ENCODE measurements around the gene SLC27A5. TPM values are rescaled to one million over a fixed set of nuclear protein-coding genes. Genes with fewer than 3 reads are reported as not detected.

Gene SLC27A5
- total RNA-seq: 3.5 and 7.6 TPM in 2 replicates

DNA sequence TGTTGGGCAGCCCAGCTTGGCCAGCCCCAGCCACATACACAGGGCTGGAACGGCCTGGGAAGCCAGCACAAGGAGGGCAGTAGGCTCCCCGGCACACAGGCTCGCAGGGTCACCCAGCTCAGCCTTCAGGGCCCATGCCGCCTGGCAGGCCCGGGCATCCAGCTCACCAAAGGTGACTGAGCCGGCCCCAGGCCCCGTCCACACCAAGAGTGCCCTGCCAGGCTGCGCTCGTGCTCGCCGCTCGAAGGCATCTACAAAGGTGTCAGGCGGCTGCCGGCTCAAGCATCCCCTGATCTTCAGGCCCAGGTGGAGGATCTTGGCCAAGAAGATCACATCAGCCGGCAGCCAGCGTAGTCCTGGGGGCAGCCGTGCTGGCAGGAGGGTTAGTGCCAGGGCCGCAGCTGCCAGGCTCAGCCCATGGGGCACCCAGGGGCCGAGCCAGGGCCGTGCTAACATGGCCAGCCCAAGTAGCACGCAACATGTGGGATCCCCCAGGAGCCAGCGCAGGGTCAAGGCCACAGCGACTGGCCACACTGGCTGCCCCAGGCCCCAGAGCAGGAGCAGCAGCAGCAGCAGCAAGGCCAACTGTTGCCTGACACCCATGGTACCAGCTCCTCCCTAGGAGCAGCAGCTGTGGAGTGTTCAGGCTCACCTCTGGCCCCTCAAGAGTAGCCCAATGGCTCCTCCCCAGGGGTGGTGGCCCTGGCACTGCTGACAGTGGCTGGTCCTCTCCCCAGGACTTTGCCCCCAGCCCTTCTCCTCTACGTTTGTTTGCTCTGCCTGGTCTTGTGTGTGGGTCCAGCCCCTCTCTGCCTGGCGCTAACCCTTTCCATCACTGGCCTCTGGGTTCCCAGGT lies at the start of gene SLC27A5:
TSS of gene SLC27A5 (minus strand) at position 640 of the 856 bp plus-strand sequence. CDS start at position 603, 37 bp downstream.
- DNase-seq (ENCODE audit: low read depth): no peak

GRCh38 chr19:58560921-58561320 lies 49.1 kb upstream of the SLC27A5 start:
- no peak for DNase-seq (ENCODE audit: low read depth)

DNA sequence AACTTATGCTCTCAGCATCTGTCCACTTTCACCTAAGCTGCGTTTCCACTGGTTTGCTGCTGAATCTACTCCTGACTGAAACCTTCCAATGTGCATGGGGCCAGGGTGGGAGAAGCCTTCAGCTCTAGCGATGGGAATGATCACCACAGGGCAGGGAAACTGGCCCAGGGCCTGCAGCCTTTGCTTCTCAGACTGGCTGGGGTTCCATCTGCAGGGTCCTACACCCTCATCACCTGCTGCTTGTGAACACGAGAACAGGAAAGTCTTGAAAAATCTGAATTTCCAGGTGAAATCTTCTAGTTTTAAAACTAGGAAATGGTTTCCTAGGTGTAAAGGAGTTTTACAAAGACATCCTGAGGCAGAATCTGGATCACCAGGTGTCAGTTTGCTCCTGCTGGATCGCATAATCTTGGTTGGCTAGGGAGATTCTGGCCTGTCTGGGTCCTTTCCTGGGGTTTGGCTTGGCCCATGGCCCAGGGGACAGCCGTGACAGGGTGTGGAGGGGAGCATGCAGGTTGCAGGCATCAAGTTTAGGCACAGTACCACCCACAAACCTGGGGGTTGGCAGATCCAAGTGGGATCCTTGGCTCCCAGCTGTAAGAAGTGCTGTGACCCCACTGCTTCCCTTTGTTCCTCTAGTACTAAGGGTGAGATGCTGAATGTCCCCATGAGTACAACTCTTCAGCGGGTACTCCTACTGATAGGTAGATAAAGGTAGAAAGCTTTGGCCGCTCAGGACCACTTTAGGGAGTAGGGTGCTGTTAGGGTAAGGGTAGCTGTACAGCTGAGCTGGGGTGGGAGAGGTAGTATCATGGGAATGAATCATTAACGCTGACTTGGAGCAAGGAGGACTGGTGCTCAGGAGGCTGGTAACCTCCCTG lies 48.5 kb upstream of the SLC27A5 start:
- DNase-seq (ENCODE audit: low read depth): no peak

DNA sequence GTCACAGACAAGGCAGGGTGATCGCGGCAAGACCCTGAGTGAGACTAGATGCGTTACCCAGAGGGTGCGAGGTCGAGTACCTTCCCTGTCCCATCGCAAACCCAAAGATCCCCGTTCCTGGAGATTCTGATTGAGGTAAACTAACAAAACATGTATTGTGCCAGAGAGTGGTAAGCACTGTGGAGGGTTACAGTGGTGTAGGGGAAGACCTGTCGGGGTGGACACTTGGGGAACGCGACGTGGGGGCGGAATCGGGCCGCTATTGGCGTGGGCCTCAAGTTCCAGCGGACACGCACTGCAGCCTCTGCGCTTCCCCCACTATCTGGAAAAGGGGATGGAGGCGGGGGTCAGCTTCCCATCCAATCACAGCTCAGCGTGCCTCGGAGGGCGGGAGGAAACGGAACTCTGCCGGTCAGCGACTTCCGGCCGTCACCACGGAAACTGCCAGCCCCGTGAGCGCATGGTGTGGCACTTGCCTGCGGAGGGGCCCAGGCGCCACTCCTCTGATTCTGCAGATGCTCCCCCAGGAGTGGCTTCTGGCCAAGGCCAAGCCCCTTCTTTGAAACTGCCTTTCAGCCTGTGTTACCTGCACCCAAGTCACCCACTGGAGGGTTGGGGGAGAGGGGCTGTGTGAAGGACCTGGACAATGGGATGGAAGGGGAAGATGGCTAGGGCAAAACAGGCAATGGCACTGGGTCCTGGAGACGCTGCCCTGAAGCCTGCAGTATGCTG lies 47.6 kb upstream of the SLC27A5 start:
- peak; percentile 86 for DNase-seq (ENCODE audit: low read depth)

DNA sequence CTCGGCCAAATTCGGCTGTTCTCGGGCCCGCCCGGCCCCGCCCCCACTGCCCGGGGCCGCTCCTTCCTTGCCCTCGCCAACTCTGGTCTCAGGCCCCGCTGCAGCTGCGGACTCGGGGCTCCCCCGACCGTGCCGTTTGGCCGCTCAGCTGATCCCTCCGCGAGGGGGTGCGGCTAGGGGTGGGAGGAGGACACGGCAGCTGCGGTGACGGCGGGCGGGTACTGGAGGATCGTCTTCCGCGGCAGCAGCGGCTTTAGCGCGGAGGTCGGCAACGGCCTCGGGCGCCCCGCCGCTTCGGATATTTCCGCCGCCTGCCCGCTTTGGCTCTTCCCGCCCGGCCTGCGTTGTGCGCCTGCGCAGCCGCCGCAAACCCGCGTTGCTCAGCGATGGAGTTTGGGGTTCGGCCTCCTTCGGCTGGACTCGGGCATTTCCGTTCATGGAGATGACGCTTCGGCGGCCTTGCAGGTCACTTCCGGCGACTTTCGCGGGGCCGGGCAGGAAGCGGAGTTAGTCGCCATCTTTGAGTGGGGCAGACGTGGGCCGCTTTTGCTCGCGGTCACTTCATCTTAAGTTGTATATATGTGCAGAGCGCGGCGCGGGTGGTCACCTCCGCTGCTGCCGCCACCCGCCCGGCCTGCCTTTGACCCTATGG lies 47.0 kb upstream of the SLC27A5 start:
- peak; percentile 95 for DNase-seq (ENCODE audit: low read depth)

DNA sequence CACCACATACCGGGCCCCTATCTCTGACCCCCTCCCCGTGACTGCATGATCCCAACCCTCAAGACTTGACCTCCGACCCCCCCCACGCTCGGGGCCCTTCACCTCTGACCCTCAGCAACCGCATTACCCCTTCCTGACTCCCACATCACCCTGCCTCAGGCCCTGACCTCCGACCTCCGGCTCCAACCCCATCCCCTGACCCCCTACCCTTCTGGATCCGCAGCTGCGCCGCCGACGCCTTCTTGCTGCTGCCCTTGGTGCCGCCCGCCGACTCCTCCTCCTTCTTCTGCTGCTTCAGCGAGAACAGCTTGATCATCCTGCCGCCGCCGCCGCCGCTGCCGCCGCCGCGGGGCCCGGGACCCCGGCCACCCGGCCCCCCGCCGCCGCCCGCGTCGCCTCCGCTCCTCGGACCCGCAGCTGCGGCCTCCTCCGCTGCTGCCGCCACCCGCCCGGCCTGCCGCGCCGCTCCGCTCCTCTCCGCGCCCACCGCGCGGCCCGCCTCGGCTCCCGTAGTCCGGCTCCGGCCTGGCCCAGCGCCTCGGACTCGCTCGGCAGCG lies 46.4 kb upstream of the SLC27A5 start, which contains the start of gene UBE2M:
TSS of gene UBE2M (minus strand) at position 546 of the 557 bp plus-strand sequence. CDS start at position 316, 230 bp downstream.
- no peak for DNase-seq (ENCODE audit: low read depth)

DNA sequence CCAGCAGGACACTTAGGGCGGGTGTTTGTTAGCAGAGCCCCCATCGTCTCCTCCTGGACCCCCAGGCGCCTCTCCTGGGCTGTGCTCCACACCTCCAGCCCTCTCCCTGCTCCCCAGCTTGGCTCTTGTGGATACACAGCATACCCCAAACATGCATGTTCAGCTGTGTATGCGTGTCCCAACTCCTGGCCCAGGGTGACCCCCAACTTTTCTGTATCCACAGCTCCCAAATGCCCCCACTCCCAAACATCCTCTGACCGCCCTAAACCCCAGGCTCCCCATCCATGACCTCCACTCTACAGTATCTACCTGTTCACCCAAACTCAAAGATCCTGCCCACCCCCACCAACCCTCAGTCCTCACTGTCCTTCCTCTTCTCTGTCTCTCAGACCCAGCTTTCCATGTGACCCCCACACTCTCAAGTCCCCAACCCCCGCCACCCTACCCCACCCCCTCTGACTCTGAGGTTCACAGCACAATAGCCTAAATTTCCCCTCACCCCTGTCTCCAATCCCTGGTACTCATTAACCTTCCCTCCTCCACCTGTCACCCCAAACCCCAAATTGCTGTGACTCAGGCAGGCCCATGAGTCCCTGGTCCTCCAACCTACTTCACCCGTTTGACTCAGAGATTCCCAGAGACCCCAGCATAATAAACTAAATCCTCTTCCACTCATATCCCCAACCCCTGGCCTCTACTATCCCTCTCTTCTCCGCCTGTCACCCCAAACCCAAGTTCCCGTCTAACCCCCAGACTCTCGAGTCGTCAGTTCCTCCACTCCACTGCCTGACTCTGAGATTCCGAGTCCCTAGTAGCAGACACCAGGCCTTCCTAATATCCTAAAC lies 45.7 kb upstream of the SLC27A5 start:
- DNase-seq (ENCODE audit: low read depth): no peak

DNA sequence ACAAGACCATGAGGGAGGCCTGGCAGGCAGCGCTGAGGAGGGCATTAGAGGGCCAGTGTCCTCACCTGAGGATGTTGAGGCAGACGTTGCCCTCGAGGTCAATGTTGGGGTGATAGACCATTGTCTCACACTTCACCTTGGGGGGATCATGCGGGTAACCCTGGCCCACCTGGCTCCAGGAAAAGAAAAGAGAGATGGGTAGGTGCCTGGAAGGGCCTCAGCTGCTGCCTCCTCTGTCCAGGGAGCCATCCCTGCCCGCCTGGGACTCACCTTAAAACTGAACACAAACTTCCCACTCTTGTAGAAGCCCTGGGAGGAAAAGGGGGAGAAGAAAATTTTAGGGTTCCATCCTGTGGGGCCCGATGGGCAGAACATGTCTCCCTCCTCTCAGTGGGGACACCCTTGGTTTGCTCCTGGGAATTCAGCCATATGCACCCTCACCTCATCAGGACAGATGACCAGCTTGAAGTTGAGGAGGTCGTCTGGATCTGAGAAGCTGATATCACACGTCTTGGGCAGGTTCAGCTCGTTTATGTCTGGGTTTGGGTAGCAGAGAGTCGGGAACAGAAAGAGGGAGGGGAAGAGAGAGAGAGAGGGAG lies 44.9 kb upstream of the SLC27A5 start:
- no peak for DNase-seq (ENCODE audit: low read depth)

- DNase-seq (ENCODE audit: low read depth): no peak
Measured at GRCh38 chr19:58555920-58556621, 44.3 kb upstream of the SLC27A5 start.

GRCh38 chr19:58555369-58555885 lies 43.6 kb upstream of the SLC27A5 start:
- DNase-seq (ENCODE audit: low read depth): no peak

- peak; percentile 85 for DNase-seq (ENCODE audit: low read depth)
Measured at GRCh38 chr19:58554494-58555368, 42.9 kb upstream of the SLC27A5 start, which contains the start of gene CHMP2A. Gene CHMP2A (minus strand): TSS chr19:58555105. CDS start chr19:58554212, 893 bp downstream.

DNA sequence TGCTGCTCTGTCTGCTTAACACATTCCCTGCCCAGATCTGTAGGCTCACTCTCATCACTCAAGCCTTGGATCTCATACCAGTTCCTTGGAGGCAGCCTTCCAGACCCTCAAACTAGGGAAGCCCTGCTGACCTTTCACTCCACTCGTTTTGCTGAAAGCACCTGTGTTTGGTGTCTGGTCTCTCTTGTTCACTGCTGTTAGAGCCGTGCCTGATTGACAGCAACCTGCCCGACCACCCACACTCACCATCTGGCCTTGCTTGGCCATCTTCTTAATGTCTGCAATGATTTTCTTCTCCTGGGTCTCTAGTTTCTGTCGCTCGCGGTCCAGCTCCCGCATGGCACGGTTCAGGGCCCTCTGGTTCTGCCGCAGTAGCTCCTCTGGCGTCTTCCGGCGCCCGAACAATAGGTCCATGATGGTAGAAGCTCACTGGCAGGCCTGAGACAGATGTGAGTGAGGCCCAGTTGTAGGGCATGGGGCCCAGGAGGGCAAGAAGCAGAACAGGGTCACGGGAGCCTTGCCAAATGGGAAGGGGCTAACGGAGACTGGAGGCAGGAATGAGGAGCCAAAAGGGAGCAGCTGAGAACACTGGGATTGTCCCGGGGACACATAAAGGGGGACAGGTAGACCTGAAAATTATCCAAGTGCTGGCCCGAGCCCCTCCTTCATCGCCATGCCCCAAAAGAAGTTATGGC lies 42.2 kb upstream of the SLC27A5 start:
- no peak for DNase-seq (ENCODE audit: low read depth)

DNA sequence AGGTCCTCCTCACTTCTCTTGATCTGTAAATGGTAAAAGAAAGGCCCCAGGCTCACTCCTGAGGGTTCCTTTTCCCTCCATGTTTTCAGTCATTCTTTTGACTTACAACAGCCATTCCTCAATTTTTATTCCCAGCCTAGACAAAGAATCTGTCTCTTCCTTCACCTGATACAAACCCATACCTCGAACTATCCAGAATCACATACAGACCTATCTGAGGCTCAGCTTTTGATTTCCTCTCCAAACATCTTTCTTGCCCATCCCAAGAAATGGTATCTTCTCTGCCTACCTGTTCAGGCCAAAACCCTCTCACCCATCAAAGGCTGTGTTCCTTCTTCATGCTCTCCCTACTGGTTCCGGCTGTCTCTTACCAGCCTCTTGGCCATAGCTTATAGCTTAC lies 40.9 kb upstream of the SLC27A5 start:
- DNase-seq (ENCODE audit: low read depth): no peak

DNA sequence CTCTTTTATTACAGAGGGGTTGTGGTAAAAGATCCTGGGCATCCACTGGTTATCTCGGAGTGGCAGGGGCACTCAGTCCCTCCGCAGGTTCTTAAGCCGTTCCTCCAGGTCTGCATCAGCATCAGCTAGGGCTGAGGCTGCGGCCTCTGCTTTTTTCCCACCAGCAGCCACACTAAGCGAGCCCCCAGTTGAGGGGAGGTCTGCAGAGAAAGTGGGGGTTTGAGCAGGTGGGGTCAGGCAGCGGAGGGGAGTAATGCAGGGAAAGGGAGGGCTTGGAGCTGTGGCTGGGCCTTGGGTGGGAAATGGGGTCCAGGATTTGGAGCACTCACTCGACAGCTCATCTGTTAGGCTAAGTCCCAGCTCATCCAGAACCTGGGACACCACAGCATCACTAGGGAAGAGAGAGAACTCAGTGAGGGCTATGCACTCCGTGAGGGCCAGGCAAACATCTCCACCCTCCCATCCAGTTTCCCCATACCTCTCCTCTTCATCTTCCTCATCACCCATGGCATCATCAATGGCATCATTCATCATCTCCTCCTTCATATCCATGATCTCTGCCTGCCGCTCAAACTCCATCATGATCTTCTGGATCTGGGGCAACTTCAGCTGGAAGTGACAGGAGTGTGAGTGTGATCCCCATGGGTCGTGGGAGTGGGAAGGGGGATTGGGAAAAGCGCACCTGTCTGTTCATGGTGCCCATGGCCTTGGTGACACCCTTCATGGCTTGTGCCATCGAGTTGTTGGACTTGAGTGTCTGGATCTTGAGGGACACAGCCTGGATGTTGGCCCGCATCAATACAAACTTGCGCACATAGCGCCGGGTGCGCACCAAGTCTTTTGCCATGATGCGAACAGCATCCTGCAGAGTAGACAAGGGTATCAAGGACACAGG lies 40.0 kb upstream of the SLC27A5 start:
- DNase-seq (ENCODE audit: low read depth): no peak

DNA sequence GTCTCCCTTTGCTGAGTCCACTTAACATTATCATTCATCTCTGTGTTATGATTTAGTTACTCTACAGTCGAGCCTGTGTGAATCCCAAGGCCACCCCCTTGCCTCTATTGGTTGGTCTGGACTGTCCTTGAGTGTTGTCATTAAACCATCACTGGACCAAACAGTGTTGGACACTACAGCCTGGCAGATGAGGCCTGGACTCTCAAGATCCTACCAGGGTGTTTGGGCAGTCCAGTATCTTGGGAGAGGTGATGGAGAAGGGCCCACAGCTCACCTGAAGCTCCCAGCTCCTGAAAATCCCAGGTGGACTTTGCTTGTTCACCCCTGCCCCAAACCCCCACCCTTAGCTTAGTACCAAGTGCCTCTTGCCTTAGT lies 39.3 kb upstream of the SLC27A5 start:
- DNase-seq (ENCODE audit: low read depth): no peak
